ENCODE results near the gene ELAC1. TPM values are rescaled to one million over a fixed set of nuclear protein-coding genes. Genes with fewer than 3 reads are reported as not detected.

ELAC1 gene
- total RNA-seq, 1 experiment from 2014 or later, result 4.0 TPM

GRCh38 chr18:50956116-50956515 is 11.7 kb upstream of the ELAC1 start:
- H3K9me3 Mint-ChIP-seq, result peaks cover 5% of the 10 kb centered on the region
- peaks cover 6% of the 10 kb centered on the region for H3K36me3 Mint-ChIP-seq
- no peaks in the 10 kb centered on the region for H3K27me3 Mint-ChIP-seq (ENCODE audit: low read depth)
- TF ChIP-seq NR2C2 (CRISPR knock-in tag; IDR thresholded peaks at IDR 0.05) (no peak), NFYB (CRISPR knock-in tag; conservative IDR thresholded peaks at IDR 0.05; ENCODE audit: low read depth) (no peak), E2F4 (CRISPR knock-in tag; IDR thresholded peaks at IDR 0.05; ENCODE audit: borderline replicate concordance, low read depth) (no peak), FOXP1 (CRISPR knock-in tag; IDR thresholded peaks at IDR 0.05; ENCODE audit: borderline replicate concordance) (no peak), AR (CRISPR knock-in tag; IDR thresholded peaks at IDR 0.05) (no peak), IRF2 (CRISPR knock-in tag; IDR thresholded peaks at IDR 0.05; ENCODE audit: borderline replicate concordance, low read depth) (no peak), ZNF281 (CRISPR knock-in tag; IDR thresholded peaks at IDR 0.05) (no peak), GABPB1 (CRISPR knock-in tag; IDR thresholded peaks at IDR 0.05) (no peak), ZNF232 (CRISPR knock-in tag; IDR thresholded peaks at IDR 0.05) (no peak)
- H3K4me1 Mint-ChIP-seq, result peaks cover 7% of the 10 kb centered on the region
- ChIA-PET POLR2A (no interaction called here), CTCF (interaction anchor here (2.0 kb wide), 1 partner anchor 12 kb away, joined by 8 read pairs; the partner anchor contains the start of gene ELAC1)
- ATAC-seq, result no peak
- no peak for DNase-seq (ENCODE audit: low spot score)
- no peak overlapping the region for H3K27ac Mint-ChIP-seq
- H3K4me3 Mint-ChIP-seq, result no peak overlapping the region

- no peaks in the 10 kb centered on the region; the same call in 1 of the 2 replicates for H3K27me3 Mint-ChIP-seq (ENCODE audit: low read depth)
- H3K9me3 Mint-ChIP-seq, result peaks cover 35% of the 10 kb centered on the region
- CTCF ChIA-PET, result no interaction called here
- DNase-seq (ENCODE audit: low spot score) (no peak), ATAC-seq (no peak)
- H3K4me1 Mint-ChIP-seq, result no peaks in the 10 kb centered on the region
- POLR2A ChIA-PET, result no interaction called here
- peak; percentile 88 for TF ChIP-seq ZNF317 (CRISPR knock-in tag; IDR thresholded peaks at IDR 0.05; ENCODE audit: borderline replicate concordance, low read depth)
- TF ChIP-seq GRHL2 (CRISPR knock-in tag; IDR thresholded peaks at IDR 0.05; ENCODE audit: insufficient replicate concordance, severe bottlenecking), result no peak
- no peak for TF ChIP-seq ZMAT4 (CRISPR knock-in tag; IDR thresholded peaks at IDR 0.05)
- no peak for TF ChIP-seq CREB1 (CRISPR knock-in tag; IDR thresholded peaks at IDR 0.05)
- no peak overlapping the region for H3K4me3 Mint-ChIP-seq
- peaks cover 37% of the 10 kb centered on the region for H3K36me3 Mint-ChIP-seq
- no peak overlapping the region for H3K27ac Mint-ChIP-seq
Measured at GRCh38 chr18:50961974-50962373, 5.9 kb upstream of the ELAC1 start.

GRCh38 chr18:50969448-50969847 is 1.6 kb downstream of the ELAC1 start:
- DNase-seq (ENCODE audit: low spot score), result no peak
- Mint-ChIP-seq H3K27ac (no peak overlapping the region), H3K9me3 (peaks cover under 1% of the 10 kb centered on the region; the same call in 1 of the 2 replicates), H3K4me3 (peak overlapping the region; percentile 83), H3K27me3 (ENCODE audit: low read depth) (no peaks in the 10 kb centered on the region; the same call in 1 of the 2 replicates), H3K4me1 (peaks cover 22% of the 10 kb centered on the region), H3K36me3 (no peaks in the 10 kb centered on the region; the same call in 1 of the 2 replicates)
- ChIA-PET POLR2A (no interaction called here), CTCF (no interaction called here)
- TF ChIP-seq TCF7 (CRISPR knock-in tag; IDR thresholded peaks at IDR 0.05; ENCODE audit: low read depth) (no peak), NR1H2 (CRISPR knock-in tag; IDR thresholded peaks at IDR 0.05) (no peak), USF2 (CRISPR knock-in tag; IDR thresholded peaks at IDR 0.05) (no peak)
- ATAC-seq, result no peak
